ENCODE measurements around the gene PPM1K. TPM values are rescaled to one million over a fixed set of nuclear protein-coding genes. Genes with fewer than 3 reads are reported as not detected.
A peak's percentile ranks its signal among the peaks of the same experiment; 100 is the strongest.

PPM1K gene
- total RNA-seq, 1 donor from 2014 or later, result 45.9 TPM

DNA sequence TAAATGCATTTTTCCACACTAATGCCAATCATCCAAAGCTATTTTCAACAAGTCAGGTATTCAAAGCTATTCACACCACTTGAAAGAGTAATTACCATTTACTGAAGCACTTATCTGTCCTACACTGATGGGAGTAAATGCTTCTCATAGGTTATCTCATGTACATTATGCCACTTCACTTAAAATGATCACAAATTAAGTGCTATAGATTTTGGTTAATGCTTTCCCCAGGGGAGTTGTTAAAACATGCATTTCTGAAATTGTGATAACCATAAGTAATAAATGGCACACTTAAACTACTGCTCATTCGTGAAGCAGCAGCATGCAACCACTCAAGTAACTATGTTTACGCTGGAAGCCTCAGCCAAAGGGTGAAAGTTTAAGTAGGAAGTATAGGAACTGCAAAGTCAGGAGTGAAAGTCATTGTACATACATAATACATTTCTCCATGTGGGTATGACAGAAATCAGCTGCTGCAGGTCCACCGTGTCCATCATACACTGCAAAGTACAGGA, 6.6 kb downstream of the PPM1K start:
- DNase-seq (ENCODE audit: low read depth), result no peak

DNA sequence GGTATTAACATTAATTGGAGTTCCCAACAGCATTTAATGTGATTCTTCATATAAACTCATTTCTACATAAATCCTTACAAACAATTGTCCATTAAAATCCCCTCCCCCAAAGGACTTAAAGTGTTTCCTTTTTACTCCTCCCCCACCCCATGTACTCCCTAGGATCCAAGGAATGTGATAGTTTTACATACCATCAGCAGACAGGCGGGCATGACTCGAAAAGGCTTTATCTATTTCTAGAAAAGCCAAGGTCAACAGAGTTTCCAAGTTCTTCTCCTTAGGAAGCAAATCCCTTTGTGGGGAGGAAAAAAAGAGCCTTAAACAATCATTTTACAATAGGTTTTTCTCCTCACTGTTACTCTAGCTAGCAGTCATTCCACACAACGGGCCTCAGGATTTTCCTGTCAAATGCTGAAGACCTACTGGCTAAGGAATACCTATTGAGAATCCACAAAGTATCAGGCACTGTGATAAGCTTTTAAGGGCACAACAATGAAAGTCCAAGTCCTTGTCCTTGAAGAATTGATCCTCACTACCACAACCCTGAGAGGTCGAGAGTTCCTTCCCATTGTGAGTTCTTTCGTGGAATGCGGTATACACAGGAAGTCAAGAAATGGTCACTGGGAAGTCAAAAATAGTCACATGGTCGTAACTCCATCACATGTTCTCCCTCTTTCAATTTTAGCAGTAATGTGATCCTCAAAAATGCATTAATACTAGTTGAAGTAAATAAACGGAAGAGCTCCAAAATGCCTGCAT, 7.2 kb downstream of the PPM1K start:
- DNase-seq (ENCODE audit: low read depth), result no peak

DNA sequence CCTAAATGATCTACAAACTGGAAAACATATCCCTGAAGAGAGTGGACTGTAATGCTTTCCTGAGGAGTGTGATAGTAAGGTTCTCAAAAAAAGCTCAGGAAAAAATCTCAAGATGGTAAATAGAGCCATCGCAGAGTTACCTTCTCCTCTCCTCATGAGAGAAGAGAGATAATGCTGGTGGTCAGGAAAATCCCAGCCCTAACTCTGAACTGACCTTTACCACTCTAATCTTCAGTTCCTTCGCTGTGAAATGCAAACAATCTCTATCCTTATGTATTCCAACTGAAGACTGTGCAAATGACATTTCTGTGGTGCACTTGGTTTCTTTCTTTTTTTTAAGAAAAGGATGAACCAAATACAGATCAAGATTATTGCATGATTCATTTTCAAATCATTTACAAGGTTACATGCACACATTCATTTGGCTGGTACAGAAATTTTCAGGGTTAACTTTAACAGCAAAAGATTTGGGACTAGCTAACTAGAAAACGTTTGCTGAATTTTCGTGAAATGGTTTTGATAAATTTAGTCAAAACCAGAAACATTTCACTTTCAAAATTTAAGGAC, 8.3 kb downstream of the PPM1K start:
- no peak for DNase-seq (ENCODE audit: low read depth)

GRCh38 chr4:88275516-88275915, 8.8 kb downstream of the PPM1K start:
- peak; percentile 83 for DNase-seq (ENCODE audit: low read depth)

GRCh38 chr4:88268913-88269312, 15.4 kb downstream of the PPM1K start:
- DNase-seq (ENCODE audit: low read depth), result no peak

DNA sequence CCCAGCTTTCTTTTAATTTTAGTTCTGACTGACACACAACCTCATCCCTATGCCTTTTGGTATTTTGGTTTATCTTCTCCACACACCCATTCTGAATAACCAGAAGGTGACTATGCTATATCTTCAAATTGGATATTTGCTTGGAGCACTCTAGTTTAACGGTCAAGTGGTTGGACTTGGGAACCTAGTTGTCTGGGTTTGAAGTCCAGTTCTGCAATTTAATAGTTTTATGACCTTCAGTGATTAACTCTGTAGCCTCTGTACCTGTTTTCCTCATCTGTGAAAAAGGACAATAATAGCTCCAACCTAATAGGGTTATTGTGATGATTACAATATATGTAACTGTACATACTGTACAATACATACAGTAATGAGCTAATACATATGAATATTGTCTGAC, 20.0 kb downstream of the PPM1K start:
- DNase-seq (ENCODE audit: low read depth), result no peak

- DNase-seq (ENCODE audit: low read depth), result no peak
Measured at GRCh38 chr4:88257726-88258125, 26.6 kb downstream of the PPM1K start.

DNA sequence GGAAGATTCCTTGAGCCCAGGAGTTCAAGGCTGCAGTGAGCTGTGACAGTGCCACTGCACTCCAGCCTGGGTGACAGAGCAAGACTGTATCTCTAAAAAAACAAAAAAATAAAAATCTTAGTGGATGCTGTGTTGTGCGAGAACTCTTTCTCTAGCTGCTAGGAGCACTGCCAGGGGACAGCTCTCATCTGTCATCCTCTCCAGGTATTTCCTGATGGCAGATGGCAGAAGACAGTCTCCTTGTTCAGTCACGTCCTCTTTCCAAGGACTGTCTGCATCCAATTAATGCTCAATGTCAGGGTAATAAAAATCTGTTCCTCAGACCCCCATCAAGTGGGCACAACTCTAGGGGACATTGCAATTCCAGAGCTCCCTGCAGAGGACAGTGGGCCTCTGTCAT, 29.2 kb downstream of the PPM1K start:
- no peak for DNase-seq (ENCODE audit: low read depth)

GRCh38 chr4:88251924-88252323, 32.4 kb downstream of the PPM1K start:
- DNase-seq (ENCODE audit: low read depth), result no peak

DNA sequence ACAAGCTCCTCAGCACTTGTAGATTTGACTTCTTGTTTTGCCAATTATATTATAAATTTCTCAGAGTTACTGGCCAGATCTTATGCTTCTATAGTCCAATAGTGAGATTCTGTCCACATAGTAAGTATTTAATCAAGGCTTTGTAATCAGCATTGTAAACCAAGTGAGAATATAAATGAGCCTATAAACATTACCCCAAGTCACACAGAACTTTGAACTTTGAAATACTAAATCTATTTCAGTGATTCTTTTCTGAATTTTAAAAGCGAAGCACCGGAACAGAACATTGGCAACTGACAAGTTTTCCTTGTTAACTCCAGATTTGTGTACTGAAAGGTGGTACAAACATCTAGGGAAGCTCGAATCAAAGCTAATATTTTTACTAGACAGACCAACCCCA, 37.2 kb downstream of the PPM1K start:
- no peak for DNase-seq (ENCODE audit: low read depth)

DNA sequence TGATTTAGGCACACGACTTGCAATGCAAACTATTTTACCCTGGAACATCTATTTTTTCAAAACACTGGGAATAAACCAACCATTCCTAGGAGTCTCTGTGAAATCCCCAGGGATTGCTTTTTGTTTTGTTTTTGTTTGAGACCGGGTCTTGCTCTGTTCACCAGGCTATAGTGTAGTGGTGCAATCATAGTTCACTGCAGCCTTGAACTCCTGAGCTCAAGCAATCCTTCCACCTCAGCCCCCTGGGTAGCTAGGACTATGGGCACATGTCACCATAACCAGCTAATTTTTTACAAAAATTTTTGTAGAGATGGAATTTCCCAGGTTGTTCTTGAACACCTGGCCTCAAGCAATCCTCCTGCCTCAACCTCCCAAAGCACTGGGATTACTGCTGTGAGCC, 37.8 kb downstream of the PPM1K start:
- DNase-seq (ENCODE audit: low read depth), result no peak

GRCh38 chr4:88244816-88245579, 39.4 kb downstream of the PPM1K start:
- peak; percentile 98 for DNase-seq (ENCODE audit: low read depth)

DNA sequence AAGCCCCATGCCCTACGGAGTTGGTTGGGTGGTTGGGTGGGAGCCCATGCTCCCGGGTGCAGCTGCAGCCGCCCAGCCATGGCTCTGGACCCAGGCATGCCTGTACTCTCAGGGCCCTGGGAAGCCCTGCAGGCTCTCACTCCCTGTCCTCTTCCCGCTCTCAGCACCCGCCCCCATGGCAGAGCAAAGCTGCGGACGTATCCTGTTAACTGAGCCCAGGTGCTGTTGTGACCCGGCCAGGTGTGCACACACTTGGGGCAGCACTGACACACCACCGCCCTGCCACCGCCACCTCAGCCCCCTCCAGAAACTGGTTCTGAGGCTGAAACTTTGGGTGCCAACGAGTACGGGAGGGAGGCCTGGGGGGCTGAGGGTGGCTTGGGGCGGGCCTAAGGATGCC, 40.3 kb downstream of the PPM1K start:
- DNase-seq (ENCODE audit: low read depth), result peak; percentile 22

DNA sequence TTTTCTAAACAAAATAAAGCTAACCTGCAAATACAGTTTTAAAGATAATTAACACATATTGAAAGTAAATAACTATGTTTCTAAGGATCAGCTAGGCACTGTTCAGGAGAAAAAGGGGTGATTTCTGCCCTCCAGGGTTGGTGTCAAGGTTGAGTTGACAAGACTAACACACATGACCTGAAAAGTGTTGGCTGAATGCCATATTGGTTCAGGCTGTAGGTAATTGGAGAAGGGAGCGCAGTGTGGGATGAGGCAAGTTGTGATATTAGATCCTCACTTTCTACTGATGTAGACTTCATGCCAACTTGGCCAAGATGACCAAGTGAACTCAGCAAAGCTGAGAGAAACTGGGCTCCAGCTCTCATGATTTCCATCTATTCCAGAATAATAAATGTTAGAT, 42.2 kb downstream of the PPM1K start:
- DNase-seq (ENCODE audit: low read depth), result peak; percentile 72

DNA sequence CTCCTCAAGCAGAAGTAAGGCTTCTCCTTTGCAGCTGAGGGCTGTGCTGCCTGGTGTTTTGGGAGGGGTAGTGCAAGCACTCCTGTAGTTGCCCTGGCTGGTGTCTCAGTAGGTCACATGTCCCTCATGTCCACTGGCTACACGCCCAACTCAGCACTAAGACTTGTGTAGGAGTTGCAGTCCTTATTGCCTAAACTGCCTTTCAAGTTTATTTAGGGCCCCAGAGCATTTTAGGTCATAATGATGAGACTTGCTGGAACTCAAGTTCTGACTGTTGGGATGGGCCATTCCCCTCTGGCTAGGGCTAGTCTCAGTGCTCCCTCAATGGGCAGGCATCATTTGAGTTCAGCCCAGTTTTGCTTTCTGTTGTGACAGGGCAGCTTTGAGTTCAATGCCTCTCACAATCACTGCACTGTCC, 44.1 kb downstream of the PPM1K start:
- no peak for DNase-seq (ENCODE audit: low read depth)

DNA sequence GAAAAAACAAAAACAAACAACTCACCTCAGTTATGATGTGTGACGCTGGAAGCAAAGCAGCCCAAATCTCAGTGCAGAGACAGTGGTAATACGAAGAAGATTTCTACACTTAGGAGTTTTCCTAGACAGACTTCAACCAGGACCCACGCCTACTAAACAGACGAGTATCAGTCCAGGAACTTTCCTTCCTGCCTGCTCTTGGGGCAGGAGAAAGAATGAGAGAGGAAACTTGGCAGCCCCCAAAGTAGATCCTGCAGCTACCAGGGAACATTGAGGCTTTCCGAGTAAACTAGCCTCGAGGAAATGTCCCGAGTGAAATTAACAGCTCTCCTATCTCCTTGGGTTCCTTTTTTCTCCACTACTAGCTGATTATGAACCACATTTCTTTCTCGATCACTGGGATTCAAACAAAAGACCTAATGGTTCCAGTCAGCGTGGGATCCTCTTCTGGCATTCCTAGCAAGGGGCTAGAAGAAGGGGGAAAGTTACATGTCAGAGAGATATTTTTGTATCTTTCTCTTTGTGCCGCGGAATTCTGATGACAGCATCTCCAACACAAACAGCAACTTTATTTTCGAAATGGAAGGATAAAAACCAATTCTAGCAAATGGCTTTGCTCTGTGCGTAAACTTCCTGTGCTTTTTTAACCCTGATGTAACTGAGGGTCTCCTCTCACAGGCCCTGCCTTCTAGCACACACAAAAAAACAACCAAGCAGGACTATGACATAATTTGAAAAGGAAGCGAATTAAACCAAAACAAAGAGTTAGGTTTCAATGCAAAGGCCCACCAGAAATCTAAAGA, 53.2 kb downstream of the PPM1K start:
- DNase-seq (ENCODE audit: low read depth), result peak; percentile 42

DNA sequence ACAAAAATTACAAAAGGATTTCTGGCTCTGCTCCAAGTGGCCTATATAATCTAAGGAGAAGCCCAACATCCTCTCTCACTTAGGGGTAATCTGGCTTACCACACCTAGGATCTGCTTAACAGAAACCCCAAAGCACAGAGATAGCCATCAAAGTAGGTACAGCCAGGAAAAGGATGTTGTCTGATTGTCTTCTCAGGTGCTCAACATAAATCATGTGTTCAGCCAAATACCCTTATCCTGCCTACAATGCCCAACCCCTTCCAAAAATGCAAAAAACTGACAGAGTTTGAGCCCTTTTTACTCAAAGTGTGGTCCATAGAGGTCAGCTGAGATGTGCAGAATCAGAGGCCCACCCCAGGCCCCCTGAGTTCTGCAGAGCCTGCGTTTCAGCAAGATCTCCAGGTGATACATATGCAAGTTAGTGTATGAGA, 53.9 kb downstream of the PPM1K start:
- no peak for DNase-seq (ENCODE audit: low read depth)

GRCh38 chr4:88227734-88228133, 56.6 kb downstream of the PPM1K start:
- no peak for DNase-seq (ENCODE audit: low read depth)

- no peak for DNase-seq (ENCODE audit: low read depth)
Measured at GRCh38 chr4:88226143-88226542, 58.2 kb downstream of the PPM1K start.

- DNase-seq (ENCODE audit: low read depth), result no peak
Measured at GRCh38 chr4:88225232-88226105, 58.9 kb downstream of the PPM1K start.
